A673 (cell line): Measurements from ENCODE around the gene DMAC2L. TPM values are rescaled to one million over a fixed set of nuclear protein-coding genes. Genes with fewer than 3 reads are reported as not detected.

Experiments
- BruUV-seq: library from RNA; stranded (reverse); fragments of 400-500 nt; replicated peaks from 2 replicates; lab custom pipeline; 2021; lab: Mats Ljungman, UMichigan
- CTCF ChIA-PET: fragments of 300-600 bp; sonication (Branson Sonifier 250); formaldehyde crosslinking; loops from one replicate; lab custom pipeline; 2022; ENCODE audit warnings: antibody characterized with exemption; lab: Charles Lee
- POLR2A ChIA-PET: fragments of 300-600 bp; sonication (Branson Sonifier 250); formaldehyde crosslinking; loops from one replicate; lab custom pipeline; 2022; ENCODE audit warnings: antibody characterized with exemption; ENCODE audit not compliant: low non-redundant PET; lab: Charles Lee
- DNase-seq: peaks from one replicate; pipeline ENCODE4 v3.0.0-alpha.2; 2015; ENCODE audit warnings: low spot score
- H3K27ac ChIP-seq: fragments of 200-600 bp; sonication (generic); 2 replicates; pipeline ENCODE4 v1.5.1; 2016; ENCODE audit warnings: mixed run types, low read depth, mild to moderate bottlenecking, mixed read lengths, antibody characterized with exemption, low read length; ENCODE audit not compliant: poor library complexity, severe bottlenecking
- H3K27me3 ChIP-seq: fragments of 200-600 bp; sonication (generic); replicated peaks from 2 replicates; pipeline ENCODE4 v1.6.1; 2017; ENCODE audit warnings: mixed run types, low read depth, mild to moderate bottlenecking, mixed read lengths, antibody characterized with exemption, low read length; ENCODE audit not compliant: insufficient read depth, poor library complexity
- H3K36me3 ChIP-seq: fragments of 200-600 bp; sonication (generic); 2 replicates; pipeline ENCODE4 v1.6.1; 2016; ENCODE audit warnings: mixed run types, mild to moderate bottlenecking, mixed read lengths, antibody characterized with exemption, low read length; ENCODE audit not compliant: insufficient read depth, poor library complexity, severe bottlenecking
- H3K4me1 ChIP-seq: fragments of 200-600 bp; sonication (generic); 2 replicates; pipeline ENCODE4 v1.6.1; 2017; ENCODE audit warnings: mixed run types, mild to moderate bottlenecking, mixed read lengths, antibody characterized with exemption, low read length; ENCODE audit not compliant: insufficient read depth, poor library complexity, severe bottlenecking
- H3K4me3 ChIP-seq: fragments of 200-600 bp; sonication (generic); 2 replicates; pipeline ENCODE4 v1.5.1; 2016; ENCODE audit warnings: low read depth, mixed run types, mild to moderate bottlenecking, mixed read lengths, low read length; ENCODE audit not compliant: poor library complexity, severe bottlenecking
- H3K9me3 ChIP-seq: fragments of 200-600 bp; sonication (generic); 2 replicates; pipeline ENCODE4 v1.6.1; 2016; ENCODE audit warnings: mixed run types, low read depth, mild to moderate bottlenecking, mixed read lengths, antibody characterized with exemption, low read length; ENCODE audit not compliant: poor library complexity, severe bottlenecking
- EZH2 ChIP-seq: fragments of 200-600 bp; sonication (generic); IDR thresholded peaks from 2 replicates; pipeline ENCODE4 v1.6.1; 2017; ENCODE audit warnings: borderline replicate concordance, low read depth, mild to moderate bottlenecking, mixed read lengths, antibody characterized with exemption, low read length; ENCODE audit not compliant: poor library complexity, severe bottlenecking
- intact Hi-C: fragments of 100-400 bp; cut with micrococcal nuclease; formaldehyde crosslinking; loops from one replicate; pipeline ENCODE4 v1.10.0; 2022; ENCODE audit not compliant: unreplicated experiment
- total RNA-seq: library from RNA; stranded (reverse); gene quantifications from 2 replicates; pipeline ENCODE4 v1.2.3, GENCODE V29; 2021
- TF ChIP-seq, protein P1 (sequence below): fragments of 300-800, 200-600 bp; sonication (generic); conservative IDR thresholded peaks from 2 replicates; pipeline ENCODE4 v1.5.1; 2017; ENCODE audit warnings: low read depth, mild to moderate bottlenecking, antibody characterized with exemption, low read length, moderate library complexity, mixed read lengths

DMAC2L gene
- total RNA-seq, 1 experiment from 2014 or later: 18.4 TPM

DNA sequence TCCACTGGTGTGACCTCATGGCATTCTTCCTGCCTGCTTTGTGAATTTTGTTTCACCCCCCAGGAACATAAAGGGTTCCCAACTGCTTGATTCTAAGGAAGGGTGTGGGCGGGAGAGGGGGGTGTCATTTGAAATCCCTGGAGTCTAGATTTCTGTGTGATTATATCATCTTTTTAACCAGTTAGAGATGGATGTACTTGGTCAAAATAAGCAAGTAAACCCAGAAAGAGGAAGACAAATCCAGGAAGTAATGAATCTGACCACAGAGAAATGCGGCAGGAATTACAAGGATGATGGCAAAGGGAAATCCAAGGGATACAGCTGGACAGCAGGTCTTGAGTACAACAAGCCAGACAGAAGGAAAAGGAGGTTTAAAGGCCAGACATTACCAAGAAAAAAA lies 38.9 kb downstream of the DMAC2L start:
- Histone ChIP-seq H3K4me1 (no peaks in the 10 kb centered on the region), H3K36me3 (no peaks in the 10 kb centered on the region), H3K9me3 (no peaks in the 10 kb centered on the region), H3K27me3 (no peaks in the 10 kb centered on the region), H3K27ac (no peak overlapping the region), H3K4me3 (no peak overlapping the region)
- peak; percentile 17 for DNase-seq
- ChIA-PET POLR2A (no interaction called here), CTCF (no interaction called here)
- BruUV-seq: no TSS peak
- no peak for TF ChIP-seq EZH2
- TF ChIP-seq, protein P1, sequence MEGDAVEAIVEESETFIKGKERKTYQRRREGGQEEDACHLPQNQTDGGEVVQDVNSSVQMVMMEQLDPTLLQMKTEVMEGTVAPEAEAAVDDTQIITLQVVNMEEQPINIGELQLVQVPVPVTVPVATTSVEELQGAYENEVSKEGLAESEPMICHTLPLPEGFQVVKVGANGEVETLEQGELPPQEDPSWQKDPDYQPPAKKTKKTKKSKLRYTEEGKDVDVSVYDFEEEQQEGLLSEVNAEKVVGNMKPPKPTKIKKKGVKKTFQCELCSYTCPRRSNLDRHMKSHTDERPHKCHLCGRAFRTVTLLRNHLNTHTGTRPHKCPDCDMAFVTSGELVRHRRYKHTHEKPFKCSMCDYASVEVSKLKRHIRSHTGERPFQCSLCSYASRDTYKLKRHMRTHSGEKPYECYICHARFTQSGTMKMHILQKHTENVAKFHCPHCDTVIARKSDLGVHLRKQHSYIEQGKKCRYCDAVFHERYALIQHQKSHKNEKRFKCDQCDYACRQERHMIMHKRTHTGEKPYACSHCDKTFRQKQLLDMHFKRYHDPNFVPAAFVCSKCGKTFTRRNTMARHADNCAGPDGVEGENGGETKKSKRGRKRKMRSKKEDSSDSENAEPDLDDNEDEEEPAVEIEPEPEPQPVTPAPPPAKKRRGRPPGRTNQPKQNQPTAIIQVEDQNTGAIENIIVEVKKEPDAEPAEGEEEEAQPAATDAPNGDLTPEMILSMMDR: no peak
- intact Hi-C loops: no loop called here

DNA sequence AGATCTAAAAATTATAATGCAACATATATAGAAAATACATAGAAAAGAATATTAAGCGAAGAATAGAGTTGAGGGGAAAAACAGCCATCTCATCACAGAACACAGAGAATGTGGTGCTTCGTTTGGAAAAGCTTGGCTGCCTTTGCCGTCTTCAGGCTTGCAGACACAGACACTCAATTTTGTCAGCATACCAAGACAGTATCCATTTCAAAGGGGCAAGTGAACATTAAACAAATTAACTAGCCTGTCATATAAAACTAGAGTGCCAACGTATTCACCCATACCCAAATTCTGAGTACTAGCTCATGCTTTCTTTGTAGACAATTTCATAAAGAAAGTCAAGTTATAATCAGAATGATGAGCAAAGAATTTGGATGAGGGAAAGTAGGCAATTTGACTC lies 40.5 kb downstream of the DMAC2L start:
- Histone ChIP-seq H3K4me3 (no peak overlapping the region), H3K36me3 (no peaks in the 10 kb centered on the region), H3K27me3 (no peaks in the 10 kb centered on the region), H3K27ac (no peak overlapping the region), H3K4me1 (no peaks in the 10 kb centered on the region), H3K9me3 (no peaks in the 10 kb centered on the region)
- CTCF ChIA-PET: no interaction called here
- BruUV-seq: no TSS peak
- no peak for DNase-seq
- intact Hi-C loops: no loop called here
- no peak for TF ChIP-seq EZH2
- TF ChIP-seq, protein P1: no peak
- POLR2A ChIA-PET: no interaction called here

DNA sequence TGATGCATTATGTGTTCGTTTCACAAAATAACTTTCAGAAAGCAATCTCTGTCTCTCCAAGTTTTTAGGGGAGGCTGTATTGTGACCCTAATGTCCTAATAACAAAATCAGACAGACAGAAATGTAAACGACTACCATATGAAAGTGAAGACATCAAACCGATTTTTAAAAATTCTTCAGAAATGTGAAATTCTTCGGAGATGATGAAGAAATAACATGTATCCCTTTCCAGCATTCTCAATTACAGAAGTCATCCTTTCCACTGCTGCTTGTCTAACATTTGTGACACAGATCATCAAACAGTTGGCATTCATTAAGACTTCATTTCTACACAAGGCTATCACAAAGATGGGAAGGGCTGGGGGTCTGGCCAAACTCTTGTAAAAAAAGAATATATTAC lies 41.0 kb downstream of the DMAC2L start:
- Histone ChIP-seq H3K4me3 (no peak overlapping the region), H3K9me3 (no peaks in the 10 kb centered on the region), H3K27me3 (no peaks in the 10 kb centered on the region), H3K27ac (no peak overlapping the region), H3K36me3 (no peaks in the 10 kb centered on the region), H3K4me1 (no peaks in the 10 kb centered on the region)
- intact Hi-C loops: no loop called here
- POLR2A ChIA-PET: interaction anchor here (0.6 kb wide), 2 partner anchors 12 to 17 kb away, joined by 3 to 4 read pairs; no protein-coding TSS in a partner anchor
- no peak for DNase-seq
- TF ChIP-seq, protein P1: no peak
- no peak for TF ChIP-seq EZH2
- CTCF ChIA-PET: no interaction called here
- no TSS peak for BruUV-seq
